HepG2 (cell line): ENCODE results near the gene NKD1. TPM values are rescaled to one million over a fixed set of nuclear protein-coding genes. Genes with fewer than 3 reads are reported as not detected.

Experiments used
- CTCF ChIP-seq: sonication (generic); formaldehyde crosslinking; IDR thresholded peaks from 2 replicates; pipeline ENCODE4 v1.5.0; 2020; ENCODE audit warnings: mild to moderate bottlenecking, missing genetic modification reagents, moderate library complexity
- HNF1B ChIP-seq: sonication (generic); formaldehyde crosslinking; IDR thresholded peaks from 2 replicates; pipeline ENCODE4 v1.5.1; 2020; ENCODE audit warnings: mild to moderate bottlenecking, moderate library complexity, missing genetic modification reagents
- IKZF5 ChIP-seq: IDR thresholded peaks from 2 replicates; pipeline ENCODE4 v1.6.1; 2018; ENCODE audit warnings: missing genetic modification reagents, mild to moderate bottlenecking, missing compliant biosample characterization
- KDM2A ChIP-seq: sonication (generic); formaldehyde crosslinking; IDR thresholded peaks from 2 replicates; pipeline ENCODE4 v1.4.0; 2020; ENCODE audit warnings: low read depth, missing genetic modification reagents, borderline replicate concordance
- MXD4 ChIP-seq: IDR thresholded peaks from 2 replicates; pipeline ENCODE4 v1.6.1; 2016; ENCODE audit warnings: mild to moderate bottlenecking, missing biosample characterization, missing genetic modification reagents
- RCOR2 ChIP-seq: IDR thresholded peaks from 2 replicates; pipeline ENCODE4 v1.6.1; 2016; ENCODE audit warnings: missing biosample characterization, missing genetic modification reagents
- RFXAP ChIP-seq: sonication (generic); formaldehyde crosslinking; IDR thresholded peaks from 2 replicates; pipeline ENCODE4 v1.4.0; 2020; ENCODE audit warnings: missing genetic modification reagents, borderline replicate concordance
- ZBTB26 ChIP-seq: IDR thresholded peaks from 2 replicates; pipeline ENCODE4 v1.6.1; 2016; ENCODE audit warnings: missing compliant biosample characterization, missing genetic modification reagents, borderline replicate concordance
- ZMAT5 ChIP-seq: sonication (generic); formaldehyde crosslinking; IDR thresholded peaks from 2 replicates; pipeline ENCODE4 v1.5.0; 2020; ENCODE audit warnings: mild to moderate bottlenecking, low read depth, missing genetic modification reagents, borderline replicate concordance
- ZMYM4 ChIP-seq: sonication (generic); formaldehyde crosslinking; IDR thresholded peaks from 2 replicates; pipeline ENCODE4 v1.8.1; 2023; ENCODE audit warnings: mild to moderate bottlenecking, missing genetic modification reagents
- ZNF367 ChIP-seq: sonication (generic); formaldehyde crosslinking; IDR thresholded peaks from 2 replicates; pipeline ENCODE4 v1.4.0; 2020; ENCODE audit warnings: missing genetic modification reagents, borderline replicate concordance
- ZNF556 ChIP-seq: sonication (generic); formaldehyde crosslinking; IDR thresholded peaks from 2 replicates; pipeline ENCODE4 v1.4.0; 2020; ENCODE audit warnings: mild to moderate bottlenecking, missing genetic modification reagents, borderline replicate concordance
- ZNF678 ChIP-seq: sonication (generic); formaldehyde crosslinking; IDR thresholded peaks from 2 replicates; pipeline ENCODE4 v1.4.0; 2020; ENCODE audit warnings: mild to moderate bottlenecking, missing genetic modification reagents
- ZNF687 ChIP-seq: sonication (generic); formaldehyde crosslinking; IDR thresholded peaks from 2 replicates; pipeline ENCODE4 v1.5.1; 2020; ENCODE audit warnings: mild to moderate bottlenecking, missing genetic modification reagents, moderate library complexity
- ZSCAN25 ChIP-seq: sonication (generic); formaldehyde crosslinking; IDR thresholded peaks from 2 replicates; pipeline ENCODE4 v1.8.0; 2022; ENCODE audit warnings: mild to moderate bottlenecking, missing genetic modification reagents
- polyA plus RNA-seq, 8 experiments: library from polyadenylated mRNA; depleted of rRNA in 3 of 8; stranded (reverse) in 7 of 8; unstranded in 1 of 8; fragments of >200 nt; fragmentation: Illumina TruSeq in 4 of 8; extraction: Trizol in 4 of 8; gene quantifications; 2 replicates each; pipeline versions ENCODE4 v1.2.1 to v1.2.3, GENCODE V29; 2011 to 2016; ENCODE audit warnings: low read depth in 4 of 8, missing spikeins in 1 of 8, mixed read lengths in 1 of 8; ENCODE audit not compliant: insufficient read depth in 1 of 8
- total RNA-seq, 5 experiments: library from RNA; depleted of rRNA; stranded (reverse); fragments of >200 nt; fragmentation: Illumina TruSeq; extraction: Trizol; gene quantifications; 2 replicates each; pipeline ENCODE4 v1.2.3, GENCODE V29; 2016; ENCODE audit warnings: low read depth in 1 of 5

NKD1 gene
- total and polyA plus RNA-seq, 2 of the 13 experiments (the other 11 are each of a cell fraction or from before 2014, with no cell fraction given), result 70.4 to 121 TPM

- TF ChIP-seq ZNF367 (CRISPR knock-in tag) (no peak), MXD4 (CRISPR knock-in tag) (no peak), ZMAT5 (CRISPR knock-in tag) (no peak), ZNF687 (CRISPR knock-in tag) (peak; percentile 73), RCOR2 (CRISPR knock-in tag) (peak; percentile 14; the same call in 1 of the 2 replicates), ZMYM4 (0 out of 2 replicates have a peak, but pooled peaks have one; percentile 30), HNF1B (CRISPR knock-in tag) (0 out of 2 replicates have a peak, but pooled peaks have one; percentile 19), KDM2A (CRISPR knock-in tag) (peak; percentile 90), ZNF556 (peak; percentile 41; the same call in 1 of the 2 replicates), ZSCAN25 (CRISPR knock-in tag) (peak; percentile 32; the same call in 1 of the 2 replicates), ZNF678 (no peak), CTCF (CRISPR knock-in tag) (peak; percentile 91), RFXAP (0 out of 2 replicates have a peak, but pooled peaks have one; percentile 6), ZBTB26 (no peak), IKZF5 (CRISPR knock-in tag) (0 out of 2 replicates have a peak, but pooled peaks have one; percentile 47)
These were observed 117.1 kb downstream of the NKD1 start (continued) for GRCh38 chr16:50665128-50665878.
